A673 (cell line): Measurements from ENCODE around the gene PDAP1. TPM values are rescaled to one million over a fixed set of nuclear protein-coding genes. Genes with fewer than 3 reads are reported as not detected.

Experiments
- BruUV-seq: library from RNA; stranded (reverse); fragments of 400-500 nt; replicated peaks from 2 replicates; lab custom pipeline; 2021; lab: Mats Ljungman, UMichigan
- CTCF ChIA-PET: fragments of 300-600 bp; sonication (Branson Sonifier 250); formaldehyde crosslinking; loops from one replicate; lab custom pipeline; 2022; ENCODE audit warnings: antibody characterized with exemption; lab: Charles Lee
- POLR2A ChIA-PET: fragments of 300-600 bp; sonication (Branson Sonifier 250); formaldehyde crosslinking; loops from one replicate; lab custom pipeline; 2022; ENCODE audit warnings: antibody characterized with exemption; ENCODE audit not compliant: low non-redundant PET; lab: Charles Lee
- DNase-seq: peaks from one replicate; pipeline ENCODE4 v3.0.0-alpha.2; 2015; ENCODE audit warnings: low spot score
- H3K27ac ChIP-seq: fragments of 200-600 bp; sonication (generic); 2 replicates; pipeline ENCODE4 v1.5.1; 2016; ENCODE audit warnings: mixed run types, low read depth, mild to moderate bottlenecking, mixed read lengths, antibody characterized with exemption, low read length; ENCODE audit not compliant: poor library complexity, severe bottlenecking
- H3K27me3 ChIP-seq: fragments of 200-600 bp; sonication (generic); replicated peaks from 2 replicates; pipeline ENCODE4 v1.6.1; 2017; ENCODE audit warnings: mixed run types, low read depth, mild to moderate bottlenecking, mixed read lengths, antibody characterized with exemption, low read length; ENCODE audit not compliant: insufficient read depth, poor library complexity
- H3K36me3 ChIP-seq: fragments of 200-600 bp; sonication (generic); 2 replicates; pipeline ENCODE4 v1.6.1; 2016; ENCODE audit warnings: mixed run types, mild to moderate bottlenecking, mixed read lengths, antibody characterized with exemption, low read length; ENCODE audit not compliant: insufficient read depth, poor library complexity, severe bottlenecking
- H3K4me1 ChIP-seq: fragments of 200-600 bp; sonication (generic); 2 replicates; pipeline ENCODE4 v1.6.1; 2017; ENCODE audit warnings: mixed run types, mild to moderate bottlenecking, mixed read lengths, antibody characterized with exemption, low read length; ENCODE audit not compliant: insufficient read depth, poor library complexity, severe bottlenecking
- H3K4me3 ChIP-seq: fragments of 200-600 bp; sonication (generic); 2 replicates; pipeline ENCODE4 v1.5.1; 2016; ENCODE audit warnings: low read depth, mixed run types, mild to moderate bottlenecking, mixed read lengths, low read length; ENCODE audit not compliant: poor library complexity, severe bottlenecking
- H3K9me3 ChIP-seq: fragments of 200-600 bp; sonication (generic); 2 replicates; pipeline ENCODE4 v1.6.1; 2016; ENCODE audit warnings: mixed run types, low read depth, mild to moderate bottlenecking, mixed read lengths, antibody characterized with exemption, low read length; ENCODE audit not compliant: poor library complexity, severe bottlenecking
- CTCF ChIP-seq: fragments of 300-800, 200-600 bp; sonication (generic); conservative IDR thresholded peaks from 2 replicates; pipeline ENCODE4 v1.5.1; 2017; ENCODE audit warnings: low read depth, mild to moderate bottlenecking, antibody characterized with exemption, low read length, moderate library complexity, mixed read lengths
- EZH2 ChIP-seq: fragments of 200-600 bp; sonication (generic); IDR thresholded peaks from 2 replicates; pipeline ENCODE4 v1.6.1; 2017; ENCODE audit warnings: borderline replicate concordance, low read depth, mild to moderate bottlenecking, mixed read lengths, antibody characterized with exemption, low read length; ENCODE audit not compliant: poor library complexity, severe bottlenecking
- intact Hi-C: fragments of 100-400 bp; cut with micrococcal nuclease; formaldehyde crosslinking; loops from one replicate; pipeline ENCODE4 v1.10.0; 2022; ENCODE audit not compliant: unreplicated experiment
- total RNA-seq: library from RNA; stranded (reverse); gene quantifications from 2 replicates; pipeline ENCODE4 v1.2.3, GENCODE V29; 2021

PDAP1 gene
- total RNA-seq, 1 experiment from 2014 or later, result 164 TPM

GRCh38 chr7:99384523-99384922 is 23.9 kb downstream of the PDAP1 start:
- no peak for DNase-seq
- POLR2A ChIA-PET, result no interaction called here
- CTCF ChIA-PET, result no interaction called here
- Histone ChIP-seq H3K27ac (no peak overlapping the region), H3K9me3 (no peaks in the 10 kb centered on the region), H3K36me3 (no peaks in the 10 kb centered on the region), H3K4me3 (no peak overlapping the region), H3K27me3 (no peaks in the 10 kb centered on the region), H3K4me1 (peaks cover 15% of the 10 kb centered on the region)
- BruUV-seq, result no TSS peak
- TF ChIP-seq CTCF (no peak), EZH2 (no peak)
- intact Hi-C loops, result no loop called here

GRCh38 chr7:99383791-99384370 is 24.5 kb downstream of the PDAP1 start:
- no TSS peak for BruUV-seq
- no peak for DNase-seq
- Histone ChIP-seq H3K27ac (no peak overlapping the region), H3K27me3 (no peaks in the 10 kb centered on the region), H3K36me3 (no peaks in the 10 kb centered on the region), H3K9me3 (no peaks in the 10 kb centered on the region), H3K4me3 (no peak overlapping the region), H3K4me1 (peaks cover 20% of the 10 kb centered on the region)
- TF ChIP-seq EZH2, result no peak
- no peak for TF ChIP-seq CTCF
- intact Hi-C loops, result no loop called here
- ChIA-PET POLR2A (no interaction called here), CTCF (no interaction called here)

- no peak for DNase-seq
- H3K36me3 ChIP-seq, result no peaks in the 10 kb centered on the region
- no peaks in the 10 kb centered on the region for H3K27me3 ChIP-seq
- POLR2A ChIA-PET, result no interaction called here
- intact Hi-C loops, result no loop called here
- CTCF ChIA-PET, result no interaction called here
- BruUV-seq, result no TSS peak
- no peak overlapping the region for H3K27ac ChIP-seq
- H3K4me3 ChIP-seq, result no peak overlapping the region
- TF ChIP-seq CTCF, result no peak
- no peak for TF ChIP-seq EZH2
- peaks cover 20% of the 10 kb centered on the region for H3K4me1 ChIP-seq
- no peaks in the 10 kb centered on the region for H3K9me3 ChIP-seq
These were observed 25.2 kb downstream of the PDAP1 start for GRCh38 chr7:99383203-99383602.
